PC-9 (cell line): ENCODE data around the gene ACAD8. TPM values are rescaled to one million over a fixed set of nuclear protein-coding genes. Genes with fewer than 3 reads are reported as not detected.

Experiments used
- BruUV-seq: library from RNA; stranded (reverse); fragments of 400-500 nt; replicated peaks from 2 replicates; lab custom pipeline; 2021; lab: Mats Ljungman, UMichigan
- CTCF ChIA-PET: fragments of 300-600 bp; sonication (Branson Sonifier 250); formaldehyde crosslinking; loops from one replicate; lab custom pipeline; 2022; ENCODE audit warnings: antibody characterized with exemption; lab: Charles Lee
- POLR2A ChIA-PET: fragments of 300-600 bp; sonication (Branson Sonifier 250); formaldehyde crosslinking; loops from one replicate; lab custom pipeline; 2022; ENCODE audit warnings: antibody characterized with exemption; ENCODE audit not compliant: unreplicated experiment; lab: Charles Lee
- DNase-seq, 2 experiments: peaks; one replicate each; pipeline versions ENCODE4 v3.0.0 to v3.0.0-alpha.2; 2015 to 2022; ENCODE audit warnings: mixed read lengths in 1 of 2
- H2AFZ ChIP-seq: fragments of 200-600 bp; sonication (generic); 2 replicates; pipeline ENCODE4 v1.8.1; 2017; ENCODE audit warnings: antibody characterized with exemption
- H3F3A ChIP-seq: fragments of 200-600 bp; sonication (generic); 2 replicates; pipeline ENCODE4 v1.8.1; 2017; ENCODE audit warnings: antibody characterized with exemption, mild to moderate bottlenecking, low read depth; ENCODE audit not compliant: insufficient read depth
- H3K27ac ChIP-seq: fragments of 200-600 bp; sonication (generic); 2 replicates; pipeline ENCODE4 v1.6.1; 2016; ENCODE audit warnings: mixed run types
- H3K27me3 ChIP-seq: fragments of 200-600 bp; sonication (generic); 2 replicates; pipeline ENCODE4 v1.6.1; 2016; ENCODE audit warnings: low read depth, mixed run types; ENCODE audit not compliant: insufficient read depth
- H3K36me3 ChIP-seq: fragments of 200-600 bp; sonication (generic); 2 replicates; pipeline ENCODE4 v1.6.1; 2016; ENCODE audit warnings: low read depth, mixed run types
- H3K4me1 ChIP-seq: fragments of 200-600 bp; sonication (generic); replicated peaks from 2 replicates; pipeline ENCODE4 v1.6.1; 2016; ENCODE audit warnings: mixed run types; ENCODE audit not compliant: insufficient read depth
- H3K4me2 ChIP-seq: fragments of 200-600 bp; sonication (generic); 2 replicates; pipeline ENCODE4 v1.6.1; 2017; ENCODE audit warnings: mixed run types
- H3K4me3 ChIP-seq: fragments of 200-600 bp; sonication (generic); 2 replicates; pipeline ENCODE4 v1.6.1; 2016; ENCODE audit warnings: mixed run types
- H3K79me2 ChIP-seq: fragments of 200-600 bp; sonication (generic); 2 replicates; pipeline ENCODE4 v1.6.1; 2017; ENCODE audit warnings: low read depth, mixed run types
- H3K9me2 ChIP-seq: fragments of 200-600 bp; sonication (generic); 2 replicates; pipeline ENCODE4 v1.8.1; 2017; ENCODE audit warnings: mild to moderate bottlenecking; ENCODE audit not compliant: insufficient read depth
- H3K9me3 ChIP-seq: fragments of 200-600 bp; sonication (generic); 2 replicates; pipeline ENCODE4 v1.8.1; 2016; ENCODE audit warnings: low read depth; ENCODE audit not compliant: insufficient read depth
- H4K20me1 ChIP-seq: fragments of 200-600 bp; sonication (generic); 2 replicates; pipeline ENCODE4 v1.8.1; 2017; ENCODE audit not compliant: insufficient read depth
- EZH2 ChIP-seq: fragments of 200-600 bp; sonication (generic); IDR thresholded peaks from 2 replicates; pipeline ENCODE4 v1.8.0; 2017; ENCODE audit warnings: antibody characterized with exemption, low read depth
- intact Hi-C: fragments of 100-400 bp; cut with micrococcal nuclease; formaldehyde crosslinking; loops from one replicate; pipeline ENCODE4 v1.10.0; 2022; ENCODE audit not compliant: unreplicated experiment
- total RNA-seq: library from RNA; stranded (reverse); gene quantifications from 2 replicates; pipeline ENCODE4 v1.2.3, GENCODE V29; 2021
- TF ChIP-seq, protein P1 (sequence below): fragments of 200-600 bp; sonication (generic); conservative IDR thresholded peaks from 2 replicates; pipeline ENCODE4 v1.6.1; 2017; ENCODE audit warnings: mixed run types, antibody characterized with exemption, mild to moderate bottlenecking, moderate library complexity

ACAD8 gene
- total RNA-seq, 1 experiment from 2014 or later, result 16.1 TPM

DNA sequence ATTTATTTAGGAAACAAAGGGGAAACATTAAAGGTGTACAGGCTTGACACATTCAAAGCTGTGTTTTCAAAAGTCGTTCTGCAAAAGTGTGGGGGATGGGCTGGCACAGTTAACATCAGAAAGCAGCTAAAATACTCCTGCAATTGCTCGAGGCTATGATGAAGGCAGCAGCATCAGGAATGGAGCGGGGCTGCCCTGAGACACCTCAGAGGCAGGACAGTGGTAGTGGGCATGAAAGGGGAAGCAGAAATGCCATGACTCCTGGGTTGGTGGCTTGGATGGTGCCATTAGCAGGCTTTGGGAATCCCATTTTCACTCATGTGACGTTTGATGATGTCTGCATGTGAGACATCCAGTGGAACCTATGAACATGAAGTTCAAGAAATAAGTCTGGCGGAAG lies 30.2 kb upstream of the ACAD8 start:
- ChIA-PET POLR2A (interaction anchor here (0.6 kb wide), 1 partner anchor 30 kb away, joined by 3 read pairs; the partner anchor contains the start of gene ACAD8), CTCF (no interaction called here)
- Histone ChIP-seq H4K20me1 (0 out of 2 replicates have a peak, but pooled peaks cover 4% of the 10 kb centered on the region), H3K9me2 (no peaks in the 10 kb centered on the region), H3K27me3 (no peaks in the 10 kb centered on the region), H2AFZ (peak overlapping the region; percentile 98), H3K9me3 (no peaks in the 10 kb centered on the region), H3K4me3 (peak overlapping the region; percentile 84), H3K27ac (no peak overlapping the region), H3K4me1 (peaks cover 21% of the 10 kb centered on the region), H3K79me2 (peaks cover 59% of the 10 kb centered on the region), H3F3A (no peaks in the 10 kb centered on the region), H3K4me2 (peak overlapping the region; percentile 96), H3K36me3 (0 out of 2 replicates have a peak, but pooled peaks cover 8% of the 10 kb centered on the region)
- DNase-seq, result no peak
- TSS peak; percentile 47 for BruUV-seq
- no peak for TF ChIP-seq EZH2
- TF ChIP-seq, protein P1, sequence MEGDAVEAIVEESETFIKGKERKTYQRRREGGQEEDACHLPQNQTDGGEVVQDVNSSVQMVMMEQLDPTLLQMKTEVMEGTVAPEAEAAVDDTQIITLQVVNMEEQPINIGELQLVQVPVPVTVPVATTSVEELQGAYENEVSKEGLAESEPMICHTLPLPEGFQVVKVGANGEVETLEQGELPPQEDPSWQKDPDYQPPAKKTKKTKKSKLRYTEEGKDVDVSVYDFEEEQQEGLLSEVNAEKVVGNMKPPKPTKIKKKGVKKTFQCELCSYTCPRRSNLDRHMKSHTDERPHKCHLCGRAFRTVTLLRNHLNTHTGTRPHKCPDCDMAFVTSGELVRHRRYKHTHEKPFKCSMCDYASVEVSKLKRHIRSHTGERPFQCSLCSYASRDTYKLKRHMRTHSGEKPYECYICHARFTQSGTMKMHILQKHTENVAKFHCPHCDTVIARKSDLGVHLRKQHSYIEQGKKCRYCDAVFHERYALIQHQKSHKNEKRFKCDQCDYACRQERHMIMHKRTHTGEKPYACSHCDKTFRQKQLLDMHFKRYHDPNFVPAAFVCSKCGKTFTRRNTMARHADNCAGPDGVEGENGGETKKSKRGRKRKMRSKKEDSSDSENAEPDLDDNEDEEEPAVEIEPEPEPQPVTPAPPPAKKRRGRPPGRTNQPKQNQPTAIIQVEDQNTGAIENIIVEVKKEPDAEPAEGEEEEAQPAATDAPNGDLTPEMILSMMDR, result no peak
- intact Hi-C loops, result no loop called here

DNA sequence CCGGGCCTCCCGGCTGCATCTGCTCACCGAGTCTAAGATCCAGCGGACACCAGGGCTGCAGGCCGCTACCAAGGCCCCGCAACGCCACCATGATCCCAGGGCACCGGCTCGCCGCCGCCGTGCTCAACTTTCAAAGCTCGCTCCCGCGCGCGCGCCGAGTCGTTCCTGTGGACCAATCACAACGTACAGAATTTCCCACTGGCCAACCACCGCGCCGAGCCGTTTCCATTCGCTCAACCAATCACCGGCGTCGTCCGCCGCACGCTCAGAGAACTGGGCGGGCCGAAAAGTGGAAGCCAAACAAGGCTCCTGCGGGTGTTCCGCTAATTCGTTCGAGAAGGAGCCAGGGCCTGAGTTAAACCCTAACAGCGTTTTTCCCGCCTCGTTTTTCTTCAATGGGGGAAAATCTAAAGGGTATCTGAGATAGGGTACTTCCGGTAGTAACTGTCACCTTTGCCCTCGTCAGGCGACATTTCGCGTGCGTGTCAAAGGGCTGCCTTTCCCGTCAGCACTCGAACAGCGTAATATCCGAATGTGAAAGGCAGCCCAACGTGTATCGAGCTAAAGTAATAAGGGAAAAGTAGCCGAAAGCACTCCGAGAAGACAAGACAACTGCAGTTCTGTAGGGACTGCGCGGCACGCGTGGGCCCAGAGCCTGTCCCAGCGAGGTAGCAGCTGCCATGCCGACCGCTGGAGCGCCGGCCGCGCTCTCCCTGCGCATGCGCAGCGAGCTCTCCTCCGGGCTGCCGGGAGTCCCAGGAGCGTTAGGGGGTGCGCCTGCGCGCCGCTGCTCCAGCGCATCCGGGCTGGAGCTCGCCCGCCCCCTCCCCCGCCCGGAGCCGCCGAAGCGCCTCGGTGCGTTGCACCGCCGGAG lies 29.3 kb upstream of the ACAD8 start, which contains the start of the genes NCAPD3 and VPS26B:
NCAPD3 (minus strand) TSS at position 132 of the 874 bp plus-strand sequence; CDS start at position 91, 41 bp downstream.
VPS26B (plus strand) TSS at position 836 of the 874 bp plus-strand sequence. CDS start 452 bp downstream, outside the sequence.
- peak within 1 kb of the TSS; percentile 96 for H3K4me2 ChIP-seq
- H3K4me3 ChIP-seq, result peak within 1 kb of the TSS; percentile 84
- BruUV-seq, result no TSS peak
- H3K27ac ChIP-seq, result peak within 1 kb of the TSS; percentile 46; the same call in 1 of the 2 replicates
- H4K20me1 ChIP-seq, result 0 out of 2 replicates have a peak, but pooled peaks cover 4% of the 10 kb centered on the region
- POLR2A ChIA-PET, result interaction anchor here (0.5 to 0.8 kb wide), 6 partner anchors 29 to 93 kb away, joined by 3 to 11 read pairs (median 5); partner anchors contain the start of genes ACAD8 and THYN1
- intact Hi-C loops, result loop anchor here (2.0 kb wide), 1 partner anchor 29 kb away; the partner anchor contains the start of genes ACAD8 and THYN1
- DNase-seq, result peak; percentile 90 to 92
- CTCF ChIA-PET, result no interaction called here
- no peaks in the 10 kb centered on the region for H3K27me3 ChIP-seq
- peak within 1 kb of the TSS; percentile 98 for H2AFZ ChIP-seq
- no peaks in the 10 kb centered on the region for H3K9me2 ChIP-seq
- 0 out of 2 replicates have a peak, but pooled peaks cover 8% of the 10 kb centered on the region for H3K36me3 ChIP-seq
- H3K79me2 ChIP-seq, result peaks cover 59% of the 10 kb centered on the region
- H3K9me3 ChIP-seq, result no peaks in the 10 kb centered on the region
- H3K4me1 ChIP-seq, result peaks cover 21% of the 10 kb centered on the region
- no peaks in the 10 kb centered on the region for H3F3A ChIP-seq
- TF ChIP-seq, protein P1, result no peak
- no peak for TF ChIP-seq EZH2
